CD4-positive, alpha-beta memory T cell (primary cell): ENCODE measurements around the gene DNAJC3. TPM values are rescaled to one million over a fixed set of nuclear protein-coding genes. Genes with fewer than 3 reads are reported as not detected.
"Not testable (repeated sequence)": the region's sequence is repeated elsewhere in the genome, so short reads cannot be mapped to it uniquely, and the experiment has no call there.

Source experiments
- CTCF ChIA-PET: fragments of 350-600 bp; sonication (Branson Sonifier 250); formaldehyde crosslinking; loops from one replicate; lab custom pipeline; 2021; ENCODE audit warnings: inconsistent platforms; ENCODE audit not compliant: partially characterized antibody; lab: Charles Lee
- POLR2A ChIA-PET: fragments of 350-600 bp; sonication (Branson Sonifier 250); formaldehyde crosslinking; loops from one replicate; lab custom pipeline; 2021; ENCODE audit not compliant: partially characterized antibody; lab: Charles Lee
- DNase-seq, 5 donors: peaks; one replicate each; pipeline versions ENCODE4 v3.0.0 to v3.0.0-alpha.2; 2020 to 2022; ENCODE audit warnings: mixed read lengths in 1 of 5
- H3K27ac ChIP-seq: one replicate; pipeline ENCODE4 v1.7.0; 2013; ENCODE audit warnings: low read depth, low read length
- H3K27me3 ChIP-seq: 2 replicates; pipeline ENCODE4 v1.7.0; 2013; ENCODE audit warnings: mild to moderate bottlenecking, low read length, moderate library complexity; ENCODE audit not compliant: insufficient read depth
- H3K36me3 ChIP-seq: 2 replicates; pipeline ENCODE4 v1.7.0; 2013; ENCODE audit warnings: mild to moderate bottlenecking, low read length, moderate library complexity; ENCODE audit not compliant: insufficient read depth
- H3K4me1 ChIP-seq: 2 replicates; pipeline ENCODE4 v1.7.0; 2013; ENCODE audit warnings: mild to moderate bottlenecking, low read length, moderate library complexity; ENCODE audit not compliant: insufficient read depth
- H3K4me3 ChIP-seq, 2 donors: one replicate each; pipeline ENCODE4 v1.7.0; 2013; ENCODE audit warnings: low read length in 2 of 2, mild to moderate bottlenecking in 1 of 2
- H3K9me3 ChIP-seq, 2 donors: one replicate each; pipeline ENCODE4 v1.7.0; 2013; ENCODE audit warnings: low read length in 2 of 2, control low read depth in 1 of 2; ENCODE audit not compliant: control insufficient read depth in 1 of 2
- H3K27ac Mint-ChIP-seq, 7 donors: one replicate each; pipeline ENCODE4 v1.8.0; 2020 to 2021; ENCODE audit warnings: mixed read lengths in 7 of 7, mild to moderate bottlenecking in 6 of 7, inconsistent platforms in 3 of 7, moderate library complexity in 3 of 7
- H3K27me3 Mint-ChIP-seq, 2 donors: one replicate each; pipeline ENCODE4 v1.8.0; 2020 to 2021; ENCODE audit warnings: mixed read lengths in 2 of 2
- H3K36me3 Mint-ChIP-seq, 2 donors: one replicate each; pipeline ENCODE4 v1.8.0; 2020 to 2021; ENCODE audit warnings: mixed read lengths in 2 of 2, inconsistent platforms in 1 of 2, mild to moderate bottlenecking in 1 of 2
- H3K4me1 Mint-ChIP-seq, 4 donors: one replicate each; pipeline ENCODE4 v1.8.0; 2020 to 2021; ENCODE audit warnings: mixed read lengths in 4 of 4, mild to moderate bottlenecking in 1 of 4
- H3K4me3 Mint-ChIP-seq, 8 donors: one replicate each; pipeline ENCODE4 v1.8.0; 2020 to 2021; ENCODE audit warnings: mixed read lengths in 8 of 8, mild to moderate bottlenecking in 7 of 8, moderate library complexity in 6 of 8, inconsistent platforms in 3 of 8
- H3K9me3 Mint-ChIP-seq, 8 donors: one replicate each; pipeline ENCODE4 v1.8.0; 2020 to 2021; ENCODE audit warnings: mixed read lengths in 8 of 8, mild to moderate bottlenecking in 5 of 8, inconsistent platforms in 3 of 8, moderate library complexity in 1 of 8
- intact Hi-C: fragments of 100-400 bp; cut with micrococcal nuclease; formaldehyde crosslinking; loops from one replicate; pipeline ENCODE4 v1.15.1; 2023
- polyA plus RNA-seq, 2 donors: library from polyadenylated mRNA; unstranded; fragments of 300-500 nt; fragmentation: Illumina TruSeq; gene quantifications; one replicate each; pipeline ENCODE4 v1.2.3, GENCODE V29; 2021
- total RNA-seq, 2 experiments: library from RNA; stranded (reverse); gene quantifications; one replicate each; pipeline ENCODE4 v1.2.3, GENCODE V29; 2021

The DNAJC3 gene
- total and polyA plus RNA-seq, 4 experiments from 2014 or later = 14.6 to 31.1 (median 23.3) TPM

DNA sequence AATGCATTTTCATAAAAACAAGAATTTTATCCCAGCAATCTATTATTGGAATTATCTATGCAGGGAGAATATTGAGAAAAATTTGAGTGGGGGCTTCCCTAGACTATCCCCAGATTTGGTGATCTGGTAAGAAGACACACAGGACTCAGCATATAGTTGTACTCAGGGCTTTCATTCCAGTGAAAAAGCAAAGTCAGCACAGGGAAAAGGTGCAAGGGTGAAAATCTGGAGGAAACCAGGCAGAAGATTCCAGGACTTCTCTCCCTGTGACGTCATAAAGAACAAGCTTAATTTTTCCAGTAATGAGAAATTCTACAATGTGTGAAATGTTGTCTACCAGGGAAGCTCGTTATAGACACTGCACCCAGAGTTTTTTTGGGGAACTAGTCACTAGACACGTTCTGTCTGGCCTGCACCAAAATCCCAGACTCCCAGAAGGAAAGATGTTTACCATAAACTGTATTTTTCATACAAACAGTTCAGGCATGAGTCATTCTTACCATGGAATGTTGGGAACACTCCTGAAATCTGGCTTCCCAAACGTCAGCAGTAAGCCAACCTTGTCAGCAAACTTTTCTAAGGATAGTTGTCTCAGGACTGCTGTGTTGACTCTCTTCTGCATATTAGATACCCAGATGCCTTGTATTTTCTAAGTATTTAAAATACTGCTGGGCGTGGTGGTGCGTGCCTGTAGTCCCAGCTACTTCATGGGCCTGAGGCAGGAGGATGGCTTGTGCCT lies 107.4 kb downstream of the DNAJC3 start:
- no peak overlapping the region for H3K4me3 Mint-ChIP-seq
- Histone ChIP-seq H3K36me3 (peaks cover 23% of the 10 kb centered on the region), H3K27ac (no peak overlapping the region), H3K4me3 (no peak overlapping the region), H3K4me1 (no peaks in the 10 kb centered on the region), H3K9me3 (no peaks in the 10 kb centered on the region), H3K27me3 (no peaks in the 10 kb centered on the region)
- DNase-seq = no peak
- H3K36me3 Mint-ChIP-seq = peaks cover 43 to 49% of the 10 kb centered on the region in 2 donors
- intact Hi-C loops = no loop called here
- ChIA-PET CTCF (interaction anchor here (0.9 to 1.4 kb wide), 2 partner anchors 9 to 248 kb away, joined by 3 to 4 read pairs; no protein-coding TSS in a partner anchor), POLR2A (no interaction called here)
- peaks cover 0 to 5% (median 1%) of the 10 kb centered on the region in 4 donors for H3K4me1 Mint-ChIP-seq
- no peaks in the 10 kb centered on the region for H3K27me3 Mint-ChIP-seq
- no peak overlapping the region for H3K27ac Mint-ChIP-seq
- peaks cover 0 to 6% (median 2%) of the 10 kb centered on the region in 8 donors for H3K9me3 Mint-ChIP-seq

DNA sequence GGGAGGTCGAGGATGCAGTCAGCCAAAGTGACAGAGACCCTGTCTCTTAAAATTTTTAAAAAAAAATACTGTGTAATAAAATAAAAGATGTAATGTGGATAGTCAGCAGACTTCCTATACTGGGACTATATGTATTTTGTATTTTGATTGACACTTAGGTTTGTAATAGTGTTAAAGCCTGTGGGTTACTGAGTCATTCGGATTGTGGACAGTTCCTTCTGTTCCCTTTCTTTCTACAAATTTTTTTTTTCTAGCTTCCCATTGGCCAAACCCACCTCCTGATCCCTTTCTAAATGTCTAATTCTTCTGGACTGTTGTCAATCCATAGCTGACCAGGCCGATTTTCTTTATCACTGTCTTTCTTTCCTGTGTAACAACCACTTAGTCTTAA lies 108.0 kb downstream of the DNAJC3 start:
- Histone ChIP-seq H3K36me3 (peaks cover 22% of the 10 kb centered on the region), H3K27ac (no peak overlapping the region), H3K27me3 (no peaks in the 10 kb centered on the region), H3K9me3 (no peaks in the 10 kb centered on the region), H3K4me1 (no peaks in the 10 kb centered on the region), H3K4me3 (no peak overlapping the region)
- peaks cover 48 to 54% of the 10 kb centered on the region in 2 donors for H3K36me3 Mint-ChIP-seq
- POLR2A ChIA-PET = no interaction called here
- H3K27me3 Mint-ChIP-seq = no peaks in the 10 kb centered on the region
- peaks cover 0 to 5% (median 1%) of the 10 kb centered on the region in 4 donors for H3K4me1 Mint-ChIP-seq
- H3K4me3 Mint-ChIP-seq = no peak overlapping the region
- no peak for DNase-seq
- no peak overlapping the region for H3K27ac Mint-ChIP-seq
- H3K9me3 Mint-ChIP-seq = peaks cover 0 to 7% (median 2%) of the 10 kb centered on the region in 8 donors
- CTCF ChIA-PET = interaction anchor here (0.9 to 1.4 kb wide), 2 partner anchors 10 to 248 kb away, joined by 3 to 4 read pairs; no protein-coding TSS in a partner anchor
- intact Hi-C loops = no loop called here

DNA sequence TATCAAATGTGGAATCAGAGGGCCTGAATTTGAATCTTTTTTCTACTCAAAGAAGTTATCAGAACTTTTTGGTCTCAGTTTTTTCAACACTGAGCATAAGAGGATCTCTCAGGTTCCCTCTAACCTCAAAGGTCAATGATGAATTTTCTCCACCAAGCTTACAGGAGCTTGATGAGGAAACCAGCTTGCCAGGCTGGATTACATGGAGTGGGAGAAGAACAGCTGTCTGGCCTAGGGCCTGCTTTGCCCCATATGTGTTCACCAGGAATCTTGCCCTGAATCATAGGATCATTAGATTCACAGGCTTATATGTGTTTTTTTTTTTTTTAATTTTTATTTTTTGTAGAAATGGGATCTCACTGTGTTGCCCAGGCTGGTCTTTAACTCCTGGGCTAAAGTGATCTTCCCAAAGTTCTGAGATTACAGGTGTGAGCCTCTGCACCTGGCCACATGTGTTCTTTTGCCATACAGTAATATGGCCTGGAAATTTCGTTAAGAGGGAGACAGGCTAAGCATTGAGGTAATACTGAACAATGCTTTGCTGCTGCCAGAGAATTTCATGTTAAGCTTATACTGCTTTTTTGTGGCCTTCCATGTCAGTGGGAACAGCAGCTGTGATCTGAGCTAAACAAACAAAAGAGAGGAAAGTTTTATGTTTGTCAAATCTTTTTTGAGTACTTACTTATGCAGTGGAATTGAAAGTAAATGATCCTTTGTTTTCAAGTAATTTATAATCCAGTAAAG lies 110.6 kb downstream of the DNAJC3 start:
- Histone ChIP-seq H3K36me3 (peaks cover 36% of the 10 kb centered on the region), H3K4me1 (no peaks in the 10 kb centered on the region), H3K27me3 (no peaks in the 10 kb centered on the region), H3K9me3 (no peaks in the 10 kb centered on the region), H3K4me3 (no peak overlapping the region), H3K27ac (no peak overlapping the region)
- peaks cover 71 to 79% of the 10 kb centered on the region in 2 donors for H3K36me3 Mint-ChIP-seq
- H3K4me3 Mint-ChIP-seq = no peak overlapping the region
- no peak overlapping the region for H3K27ac Mint-ChIP-seq
- H3K9me3 Mint-ChIP-seq = peaks cover 0 to 7% (median 2%) of the 10 kb centered on the region in 8 donors
- no peak for DNase-seq
- CTCF ChIA-PET = interaction anchor here (1.2 to 1.6 kb wide), 2 partner anchors 12 to 46 kb away, joined by 3 to 5 read pairs; no protein-coding TSS in a partner anchor
- peaks cover 0 to 5% (median 1%) of the 10 kb centered on the region in 4 donors for H3K4me1 Mint-ChIP-seq
- no peaks in the 10 kb centered on the region for H3K27me3 Mint-ChIP-seq
- POLR2A ChIA-PET = no interaction called here
- intact Hi-C loops = no loop called here

DNA sequence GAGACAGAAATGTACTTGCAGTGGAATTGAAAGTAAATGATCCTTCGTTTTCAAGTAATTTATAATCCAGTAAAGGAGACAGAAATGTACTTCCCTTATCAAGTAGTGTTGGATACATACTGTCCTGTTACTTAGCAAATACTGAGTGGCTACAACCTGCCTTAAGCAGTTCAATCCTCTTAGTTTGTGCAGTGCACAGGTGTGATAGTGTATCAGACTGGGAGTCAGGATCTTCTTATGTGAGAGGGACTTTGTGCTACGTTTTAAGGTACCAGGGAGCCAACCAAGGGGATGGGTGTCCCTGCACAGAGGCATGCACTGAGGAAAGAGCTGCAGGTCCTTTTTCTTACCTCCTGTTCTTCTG lies 111.1 kb downstream of the DNAJC3 start:
- Histone ChIP-seq H3K27me3 (no peaks in the 10 kb centered on the region), H3K27ac (no peak overlapping the region), H3K4me3 (no peak overlapping the region), H3K36me3 (peaks cover 36% of the 10 kb centered on the region), H3K4me1 (no peaks in the 10 kb centered on the region), H3K9me3 (no peaks in the 10 kb centered on the region)
- peaks cover 76 to 84% of the 10 kb centered on the region in 2 donors for H3K36me3 Mint-ChIP-seq
- DNase-seq = no peak
- H3K27ac Mint-ChIP-seq = no peak overlapping the region
- CTCF ChIA-PET = interaction anchor here (1.2 kb wide), 1 partner anchor 46 kb away, joined by 3 read pairs; no protein-coding TSS in a partner anchor
- POLR2A ChIA-PET = interaction anchor here (0.6 kb wide), 1 partner anchor 546 kb away, joined by 4 read pairs; no protein-coding TSS in a partner anchor
- H3K4me3 Mint-ChIP-seq = no peak overlapping the region
- intact Hi-C loops = no loop called here
- H3K9me3 Mint-ChIP-seq = peaks cover 0 to 7% (median 2%) of the 10 kb centered on the region in 8 donors
- no peaks in the 10 kb centered on the region for H3K27me3 Mint-ChIP-seq
- H3K4me1 Mint-ChIP-seq = peaks cover 0 to 5% (median 0%) of the 10 kb centered on the region in 4 donors

DNA sequence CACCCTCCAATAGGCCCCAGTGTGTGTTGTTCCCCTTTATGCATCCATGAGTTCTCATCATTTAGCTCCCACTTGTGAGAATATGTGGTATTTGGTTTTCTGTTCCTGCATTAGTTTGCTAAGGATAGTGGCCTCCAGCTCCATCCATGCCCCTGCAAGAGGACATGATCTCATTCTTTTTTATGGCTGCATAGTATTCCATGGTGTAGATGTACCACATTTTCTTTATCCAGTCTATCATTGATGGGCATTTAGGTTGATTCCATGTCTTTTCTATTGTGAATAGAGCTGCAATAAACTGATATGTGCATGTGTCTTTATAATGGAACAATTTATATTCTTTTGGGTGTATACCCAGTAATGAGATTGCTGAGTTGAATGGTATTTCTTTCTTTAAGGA lies 112.4 kb downstream of the DNAJC3 start:
- H3K27me3 ChIP-seq, intact Hi-C loops, H3K4me3 Mint-ChIP-seq, DNase-seq, H3K9me3 ChIP-seq, H3K9me3 Mint-ChIP-seq, H3K4me1 Mint-ChIP-seq, H3K4me1 ChIP-seq, H3K4me3 ChIP-seq, POLR2A ChIA-PET, H3K27ac Mint-ChIP-seq, CTCF ChIA-PET, H3K27me3 Mint-ChIP-seq, H3K27ac ChIP-seq: not testable (repeated sequence)
- H3K36me3 ChIP-seq = peaks cover 36% of the 10 kb centered on the region
- peaks cover 86% of the 10 kb centered on the region in 2 donors for H3K36me3 Mint-ChIP-seq

DNA sequence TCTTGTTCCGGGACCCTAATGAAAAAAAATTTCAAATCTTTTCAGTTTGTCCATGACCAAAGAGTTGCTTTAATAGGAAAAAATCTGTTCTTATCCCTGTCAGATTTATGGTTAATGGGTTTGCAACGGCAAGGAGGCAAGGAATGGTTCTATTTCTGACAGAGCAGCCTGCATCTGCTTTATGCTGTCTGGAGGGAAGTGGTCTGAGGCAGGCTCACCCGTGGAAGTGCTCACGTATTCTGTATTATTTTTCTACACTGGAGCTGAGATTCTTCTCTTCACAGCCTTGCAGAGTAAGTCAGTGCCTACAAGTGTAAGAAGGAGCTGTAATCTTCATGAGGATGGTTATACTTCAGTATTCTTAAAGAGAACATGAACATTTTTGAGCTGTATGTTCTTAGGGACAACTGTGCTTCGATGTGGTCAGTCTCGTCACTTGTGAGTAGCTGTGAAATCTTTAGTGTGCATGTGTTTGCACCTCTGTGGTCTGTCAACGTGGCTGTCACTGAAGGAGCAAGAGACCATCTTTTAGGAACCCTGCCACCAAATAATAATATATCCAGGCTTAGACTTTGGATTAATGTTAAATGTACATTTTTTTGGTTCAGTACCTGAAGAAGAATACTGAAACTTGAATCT lies 114.3 kb downstream of the DNAJC3 start:
- no peak for DNase-seq
- no peak overlapping the region for H3K27ac Mint-ChIP-seq
- H3K36me3 Mint-ChIP-seq = peaks cover 79 to 82% of the 10 kb centered on the region in 2 donors

More for the DNA sequence above, 114.3 kb downstream of the DNAJC3 start:
- H3K4me3 ChIP-seq = no peak overlapping the region
- ChIA-PET CTCF (no interaction called here), POLR2A (no interaction called here)
- H3K27me3 ChIP-seq = no peaks in the 10 kb centered on the region
- H3K4me1 ChIP-seq = no peaks in the 10 kb centered on the region
- no peaks in the 10 kb centered on the region for H3K9me3 ChIP-seq
- Mint-ChIP-seq H3K4me3 (no peak overlapping the region), H3K4me1 (no peaks in the 10 kb centered on the region), H3K9me3 (peaks cover 0 to 7% (median 2%) of the 10 kb centered on the region in 8 donors), H3K27me3 (no peaks in the 10 kb centered on the region)
- no peak overlapping the region for H3K27ac ChIP-seq
- intact Hi-C loops = no loop called here
- H3K36me3 ChIP-seq = peaks cover 32% of the 10 kb centered on the region
